Endothelial cell of umbilical vein (primary cell): ENCODE measurements around the gene OR1F1. TPM values are rescaled to one million over a fixed set of nuclear protein-coding genes. Genes with fewer than 3 reads are reported as not detected.

Source experiments
- BruUV-seq: library from RNA; stranded (reverse); fragments of 400-500 nt; replicated peaks from 2 replicates; lab custom pipeline; 2021; lab: Mats Ljungman, UMichigan
- CTCF ChIA-PET: fragments of 300-600, 350-600 bp; sonication (Branson Sonifier 250); formaldehyde crosslinking; loops from one replicate; lab custom pipeline; 2021; ENCODE audit warnings: antibody characterized with exemption, inconsistent platforms; lab: Charles Lee
- POLR2A ChIA-PET: fragments of 300-600, 350-600 bp; sonication (Branson Sonifier 250); formaldehyde crosslinking; loops from one replicate; lab custom pipeline; 2021; ENCODE audit warnings: antibody characterized with exemption, inconsistent platforms; lab: Charles Lee
- DNase-seq: peaks from one replicate; pipeline ENCODE4 v3.0.0-alpha.2; 2011; ENCODE audit warnings: low read depth, low spot score
- FAIRE-seq: peaks from 2 replicates; lab custom pipeline; 2011; peaks lifted over from hg19 to GRCh38; lab: Jason Lieb, UNC
- H2AFZ ChIP-seq: 2 replicates; pipeline ENCODE4 v1.6.0; 2012; ENCODE audit warnings: low read depth, low read length, control low read depth, inconsistent platforms
- H3K27ac ChIP-seq: 2 replicates; pipeline ENCODE4 v1.5.1; 2011; ENCODE audit warnings: low read depth, mild to moderate bottlenecking, control low read depth, low read length, moderate library complexity; ENCODE audit not compliant: insufficient read depth
- H3K27me3 ChIP-seq, 2 experiments: 2 replicates each; pipeline versions ENCODE4 v1.6.0 to v1.6.1; 2011; ENCODE audit warnings: low read length in 2 of 2, mixed read lengths in 1 of 2; ENCODE audit not compliant: control insufficient read depth in 2 of 2, insufficient read depth in 2 of 2
- H3K36me3 ChIP-seq, 2 experiments: 2 replicates in 1 of 2; 3 replicates in 1 of 2; pipeline ENCODE4 v1.5.1; 2011; ENCODE audit warnings: low read length in 2 of 2, mild to moderate bottlenecking in 1 of 2, moderate library complexity in 1 of 2; ENCODE audit not compliant: control insufficient read depth in 2 of 2, insufficient read depth in 2 of 2; ENCODE audit errors: extremely low read depth in 1 of 2
- H3K4me1 ChIP-seq: 3 replicates; pipeline ENCODE4 v1.5.1; 2011; ENCODE audit warnings: mild to moderate bottlenecking, low read length; ENCODE audit not compliant: control insufficient read depth, insufficient read depth; ENCODE audit errors: extremely low read depth
- H3K4me2 ChIP-seq: 2 replicates; pipeline ENCODE4 v1.6.1; 2011; ENCODE audit warnings: low read length, control low read depth, mixed read lengths; ENCODE audit not compliant: insufficient read depth
- H3K4me3 ChIP-seq, 3 experiments: fragments of 200-600 bp in 1 of 3; sonication (generic), shearing (Covaris generic) in 1 of 3; replicated peaks in 1 of 3; 2 replicates each; pipeline ENCODE4 v1.5.1; 2011 to 2016; ENCODE audit warnings: control low read depth in 3 of 3, low read length in 3 of 3, mild to moderate bottlenecking in 2 of 3, inconsistent platforms in 1 of 3, low read depth in 1 of 3, moderate library complexity in 1 of 3; ENCODE audit not compliant: insufficient read depth in 1 of 3
- H3K79me2 ChIP-seq: 2 replicates; pipeline ENCODE4 v1.6.0; 2012; ENCODE audit warnings: low read length, inconsistent platforms; ENCODE audit not compliant: control insufficient read depth, insufficient read depth
- H3K9ac ChIP-seq: replicated peaks from 2 replicates; pipeline ENCODE3; 2011; ENCODE audit warnings: low read length, control low read depth; ENCODE audit not compliant: insufficient read depth; ENCODE audit errors: extremely low read depth
- H3K9me1 ChIP-seq: replicated peaks from 3 replicates; pipeline ENCODE4 v1.6.0; 2011; ENCODE audit warnings: mild to moderate bottlenecking, low read length; ENCODE audit not compliant: control insufficient read depth, insufficient read depth; ENCODE audit errors: extremely low read depth
- H3K9me3 ChIP-seq: replicated peaks from 2 replicates; pipeline ENCODE4 v1.5.1; 2012; ENCODE audit warnings: low read length, inconsistent platforms; ENCODE audit not compliant: control insufficient read depth, insufficient read depth
- H4K20me1 ChIP-seq: replicated peaks from 2 replicates; pipeline ENCODE3; 2011; ENCODE audit warnings: mild to moderate bottlenecking, low read length; ENCODE audit not compliant: control insufficient read depth, insufficient read depth; ENCODE audit errors: extremely low read depth
- CTCF ChIP-seq, 2 donors: IDR thresholded peaks; 1 replicate in 1 of 2; 2 replicates in 1 of 2; pipeline ENCODE4 v1.5.1; 2011; ENCODE audit warnings: low read length in 2 of 2, mild to moderate bottlenecking in 2 of 2, moderate library complexity in 2 of 2, control low read depth in 1 of 2, inconsistent platforms in 1 of 2, low read depth in 1 of 2; ENCODE audit not compliant: insufficient read depth in 1 of 2; ENCODE audit errors: extremely low read depth in 1 of 2
- EZH2 ChIP-seq: IDR thresholded peaks from 2 replicates; pipeline ENCODE4 v1.6.1; 2012; ENCODE audit warnings: borderline replicate concordance, low read depth, mild to moderate bottlenecking, moderate library complexity, low read length, inconsistent platforms; ENCODE audit not compliant: severe bottlenecking
- FOS ChIP-seq: IDR thresholded peaks from 2 replicates; pipeline ENCODE4 v1.6.1; 2011; ENCODE audit warnings: mild to moderate bottlenecking, low read length, moderate library complexity, borderline replicate concordance; ENCODE audit not compliant: insufficient read depth
- GATA2 ChIP-seq: IDR thresholded peaks from 2 replicates; pipeline ENCODE4 v1.7.0; 2011; ENCODE audit warnings: low read depth, mild to moderate bottlenecking, moderate library complexity, mixed read lengths, low read length; ENCODE audit not compliant: insufficient read length, insufficient read depth
- JUN ChIP-seq: IDR thresholded peaks from 2 replicates; pipeline ENCODE4 v1.6.1; 2011; ENCODE audit warnings: borderline replicate concordance, low read depth; ENCODE audit not compliant: insufficient read length, insufficient read depth
- MAX ChIP-seq: IDR thresholded peaks from 2 replicates; pipeline ENCODE4 v1.6.1; 2011; ENCODE audit not compliant: insufficient read depth, insufficient read length
- MYC ChIP-seq: IDR thresholded peaks from one replicate; pipeline ENCODE4 v1.6.1; 2011; ENCODE audit warnings: mild to moderate bottlenecking, low read depth, low read length
- POLR2A ChIP-seq: IDR thresholded peaks from 2 replicates; pipeline ENCODE4 v1.6.1; 2012; ENCODE audit warnings: low read depth, mild to moderate bottlenecking, control low read depth, low read length
- POLR2AphosphoS5 ChIP-seq: IDR thresholded peaks from 2 replicates; pipeline ENCODE4 v1.6.1; 2012; ENCODE audit warnings: low read depth, mild to moderate bottlenecking, control low read depth, low read length, moderate library complexity; ENCODE audit not compliant: insufficient read depth
- dilution Hi-C: fragments of 300-500 bp; cut with MboI; formaldehyde crosslinking; loops from one replicate; pipeline ENCODE4 v1.15.0; 2019; ENCODE audit warnings: low sequenced_read_pairs; ENCODE audit not compliant: extremely low pct_ligation_motif_present
- intact Hi-C: fragments of 100-400 bp; cut with micrococcal nuclease; formaldehyde crosslinking; loops from one replicate; pipeline ENCODE4 v1.10.0; 2022
- polyA plus RNA-seq, 4 experiments: library from polyadenylated mRNA; depleted of rRNA in 3 of 4; stranded (reverse) in 3 of 4; unstranded in 1 of 4; fragments of >200 nt; gene quantifications; 2 replicates each; pipeline versions ENCODE4 v1.2.1 to v1.2.3, GENCODE V29; 2011 to 2012; ENCODE audit warnings: missing spikeins in 1 of 4
- total RNA-seq: library from RNA; stranded (reverse); gene quantifications from 2 replicates; pipeline ENCODE4 v1.2.3, GENCODE V29; 2021

The OR1F1 gene
- total and polyA plus RNA-seq, 2 donors (not counting 3 experiments of a cell fraction or from before 2014, with no cell fraction given) = 0.17 TPM; not detected in 1

GRCh38 chr16:3193221-3194212 is 5.5 kb downstream of the OR1F1 start:
- no peaks in the 10 kb centered on the region for H3K36me3 ChIP-seq
- DNase-seq (no peak), FAIRE-seq (no peak)
- BruUV-seq = no TSS peak
- no peak overlapping the region for H2AFZ ChIP-seq
- no peak overlapping the region for H3K4me2 ChIP-seq
- dilution Hi-C loops (no loop called here), intact Hi-C loops (no loop called here)
- no peak overlapping the region for H3K9ac ChIP-seq
- H3K4me1 ChIP-seq = peaks cover 12% of the 10 kb centered on the region
- peaks cover 4 to 6% of the 10 kb centered on the region in 2 experiments for H3K27me3 ChIP-seq
- H3K4me3 ChIP-seq = no peak overlapping the region
- H3K27ac ChIP-seq = no peak overlapping the region
- no peaks in the 10 kb centered on the region for H3K79me2 ChIP-seq
- H3K9me1 ChIP-seq = no peaks in the 10 kb centered on the region
- H4K20me1 ChIP-seq = no peaks in the 10 kb centered on the region
- no peaks in the 10 kb centered on the region for H3K9me3 ChIP-seq
- ChIA-PET CTCF (no interaction called here), POLR2A (no interaction called here)
- TF ChIP-seq EZH2 = no peak
- TF ChIP-seq POLR2AphosphoS5 = no peak
- no peak for TF ChIP-seq POLR2A
- TF ChIP-seq MYC = no peak
- TF ChIP-seq MAX = no peak
- TF ChIP-seq FOS = no peak
- no peak for TF ChIP-seq CTCF (IDR thresholded peaks at IDR 0.05; ENCODE audit: extremely low read depth in 1 of 2, insufficient read depth in 1 of 2, low read depth in 1 of 2, low read length in 2 of 2)
- TF ChIP-seq JUN = no peak
- no peak for TF ChIP-seq GATA2
